Activated CD8-positive, alpha-beta memory T cell treated with anti-CD3 and anti-CD28 coated beads for 36 hours (primary cell): ENCODE data around the gene MYD88. TPM values are rescaled to one million over a fixed set of nuclear protein-coding genes. Genes with fewer than 3 reads are reported as not detected.

ENCODE experiments used
- CTCF ChIA-PET: fragments of 350-600 bp; sonication (Branson Sonifier 250); formaldehyde crosslinking; loops from one replicate; lab custom pipeline; 2021; ENCODE audit warnings: antibody characterized with exemption; lab: Charles Lee
- POLR2A ChIA-PET: fragments of 350-600 bp; sonication (Branson Sonifier 250); formaldehyde crosslinking; loops from one replicate; lab custom pipeline; 2021; ENCODE audit warnings: antibody characterized with exemption; lab: Charles Lee
- total RNA-seq, 2 experiments: library from RNA; stranded (reverse); gene quantifications; one replicate each; pipeline ENCODE4 v1.2.3, GENCODE V29; 2021

Gene MYD88
- 10 to 100 TPM; 34.2 to 34.5 TPM for total RNA-seq

- POLR2A ChIA-PET: interaction anchor here (0.6 to 5.0 kb wide), 2 partner anchors 27 to 85 kb away, joined by 4 to 86 read pairs; partner anchors contain the start of gene OXSR1
Observed at GRCh38 chr3:38138349-38139190, at the start of gene MYD88. Gene MYD88 (plus strand): TSS chr3:38138661. CDS start chr3:38138701, 40 bp downstream.

GRCh38 chr3:38089163-38089562, 49.3 kb upstream of the MYD88 start:
- ChIA-PET CTCF (no interaction called here), POLR2A (no interaction called here)

More at GRCh38 chr3:38138349-38139190, at the start of gene MYD88:
- CTCF ChIA-PET: interaction anchor here (0.9 to 2.5 kb wide), 2 partner anchors 15 to 26 kb away, joined by 3 to 13 read pairs; partner anchors contain the start of gene OXSR1

- ChIA-PET CTCF (no interaction called here), POLR2A (no interaction called here)
Observed at GRCh38 chr3:38090453-38090852, 48.0 kb upstream of the MYD88 start.

- POLR2A ChIA-PET: no interaction called here
- CTCF ChIA-PET: interaction anchor here (0.9 kb wide), 1 partner anchor 9 kb away, joined by 3 read pairs; no protein-coding TSS in a partner anchor
Observed at GRCh38 chr3:38094999-38095398, 43.5 kb upstream of the MYD88 start.

- CTCF ChIA-PET: no interaction called here
- POLR2A ChIA-PET: interaction anchor here (0.5 kb wide), 1 partner anchor 322 kb away, joined by 6 read pairs; no protein-coding TSS in a partner anchor
Observed at GRCh38 chr3:38095669-38096483, 42.6 kb upstream of the MYD88 start.

- ChIA-PET CTCF (no interaction called here), POLR2A (no interaction called here)
Observed at GRCh38 chr3:38097446-38098375, 40.8 kb upstream of the MYD88 start.

GRCh38 chr3:38098376-38098723, 40.1 kb upstream of the MYD88 start:
- CTCF ChIA-PET: no interaction called here
- POLR2A ChIA-PET: no interaction called here

- CTCF ChIA-PET: interaction anchor here (0.7 kb wide), 1 partner anchor 18 kb away, joined by 3 read pairs; no protein-coding TSS in a partner anchor
- POLR2A ChIA-PET: no interaction called here
Observed at GRCh38 chr3:38099518-38099917, 38.9 kb upstream of the MYD88 start.

GRCh38 chr3:38100498-38100897, 38.0 kb upstream of the MYD88 start:
- ChIA-PET CTCF (no interaction called here), POLR2A (interaction anchor here (0.6 kb wide), 1 partner anchor 136 kb away, joined by 8 read pairs; no protein-coding TSS in a partner anchor)

- ChIA-PET POLR2A (no interaction called here), CTCF (interaction anchor here (1.3 kb wide), 1 partner anchor 16 kb away, joined by 3 read pairs; no protein-coding TSS in a partner anchor)
Observed at GRCh38 chr3:38101811-38102443, 36.5 kb upstream of the MYD88 start.

GRCh38 chr3:38102444-38102814, 36.0 kb upstream of the MYD88 start:
- ChIA-PET POLR2A (no interaction called here), CTCF (no interaction called here)

- CTCF ChIA-PET: no interaction called here
- POLR2A ChIA-PET: no interaction called here
Observed at GRCh38 chr3:38105525-38105924, 32.9 kb upstream of the MYD88 start.

GRCh38 chr3:38107911-38108648, 30.4 kb upstream of the MYD88 start:
- POLR2A ChIA-PET: no interaction called here
- CTCF ChIA-PET: no interaction called here

GRCh38 chr3:38108649-38109579, 29.5 kb upstream of the MYD88 start:
- ChIA-PET POLR2A (no interaction called here), CTCF (interaction anchor here (0.9 kb wide), 1 partner anchor 134 kb away, joined by 3 read pairs; no protein-coding TSS in a partner anchor)

GRCh38 chr3:38109580-38110313, 28.7 kb upstream of the MYD88 start:
- ChIA-PET CTCF (interaction anchor here (0.9 kb wide), 1 partner anchor 135 kb away, joined by 3 read pairs; no protein-coding TSS in a partner anchor), POLR2A (no interaction called here)
